IMR-90 (cell line): ENCODE data around the gene LSMEM2.

ENCODE experiments used
- BHLHE40 ChIP-seq: fragments of 150-350 bp; IDR thresholded peaks from 2 replicates; pipeline ENCODE4 v1.6.1; 2016; ENCODE audit warnings: mild to moderate bottlenecking, low read depth, low read length
- NFE2L2 ChIP-seq: fragments of 150-350 bp; IDR thresholded peaks from 2 replicates; pipeline ENCODE4 v1.6.1; 2016; ENCODE audit warnings: low read depth, mild to moderate bottlenecking, low read length
- TF ChIP-seq, protein P1 (sequence below): conservative IDR thresholded peaks from 2 replicates; pipeline ENCODE4 v1.5.1; 2012; ENCODE audit warnings: mild to moderate bottlenecking, low read depth, low read length, improper control_type of control experiment
- TF ChIP-seq, protein P2 (sequence below): fragments of 150-350 bp; IDR thresholded peaks from 2 replicates; pipeline ENCODE4 v1.6.1; 2016; ENCODE audit warnings: low read depth, mild to moderate bottlenecking, low read length, moderate library complexity, borderline replicate concordance

- TF ChIP-seq, protein P1, sequence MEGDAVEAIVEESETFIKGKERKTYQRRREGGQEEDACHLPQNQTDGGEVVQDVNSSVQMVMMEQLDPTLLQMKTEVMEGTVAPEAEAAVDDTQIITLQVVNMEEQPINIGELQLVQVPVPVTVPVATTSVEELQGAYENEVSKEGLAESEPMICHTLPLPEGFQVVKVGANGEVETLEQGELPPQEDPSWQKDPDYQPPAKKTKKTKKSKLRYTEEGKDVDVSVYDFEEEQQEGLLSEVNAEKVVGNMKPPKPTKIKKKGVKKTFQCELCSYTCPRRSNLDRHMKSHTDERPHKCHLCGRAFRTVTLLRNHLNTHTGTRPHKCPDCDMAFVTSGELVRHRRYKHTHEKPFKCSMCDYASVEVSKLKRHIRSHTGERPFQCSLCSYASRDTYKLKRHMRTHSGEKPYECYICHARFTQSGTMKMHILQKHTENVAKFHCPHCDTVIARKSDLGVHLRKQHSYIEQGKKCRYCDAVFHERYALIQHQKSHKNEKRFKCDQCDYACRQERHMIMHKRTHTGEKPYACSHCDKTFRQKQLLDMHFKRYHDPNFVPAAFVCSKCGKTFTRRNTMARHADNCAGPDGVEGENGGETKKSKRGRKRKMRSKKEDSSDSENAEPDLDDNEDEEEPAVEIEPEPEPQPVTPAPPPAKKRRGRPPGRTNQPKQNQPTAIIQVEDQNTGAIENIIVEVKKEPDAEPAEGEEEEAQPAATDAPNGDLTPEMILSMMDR, result no peak
- TF ChIP-seq BHLHE40, result no peak
- no peak for TF ChIP-seq NFE2L2
- TF ChIP-seq, protein P2, sequence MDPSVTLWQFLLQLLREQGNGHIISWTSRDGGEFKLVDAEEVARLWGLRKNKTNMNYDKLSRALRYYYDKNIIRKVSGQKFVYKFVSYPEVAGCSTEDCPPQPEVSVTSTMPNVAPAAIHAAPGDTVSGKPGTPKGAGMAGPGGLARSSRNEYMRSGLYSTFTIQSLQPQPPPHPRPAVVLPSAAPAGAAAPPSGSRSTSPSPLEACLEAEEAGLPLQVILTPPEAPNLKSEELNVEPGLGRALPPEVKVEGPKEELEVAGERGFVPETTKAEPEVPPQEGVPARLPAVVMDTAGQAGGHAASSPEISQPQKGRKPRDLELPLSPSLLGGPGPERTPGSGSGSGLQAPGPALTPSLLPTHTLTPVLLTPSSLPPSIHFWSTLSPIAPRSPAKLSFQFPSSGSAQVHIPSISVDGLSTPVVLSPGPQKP, result no peak
Observed at GRCh38 chr3:50261505-50261904, 17.4 kb upstream of the LSMEM2 start.
